CD4-positive, alpha-beta memory T cell (primary cell): ENCODE results near the gene SLC45A3. TPM values are rescaled to one million over a fixed set of nuclear protein-coding genes. Genes with fewer than 3 reads are reported as not detected.

Source experiments
- CTCF ChIA-PET: fragments of 350-600 bp; sonication (Branson Sonifier 250); formaldehyde crosslinking; loops from one replicate; lab custom pipeline; 2021; ENCODE audit warnings: inconsistent platforms; ENCODE audit not compliant: partially characterized antibody; lab: Charles Lee
- POLR2A ChIA-PET: fragments of 350-600 bp; sonication (Branson Sonifier 250); formaldehyde crosslinking; loops from one replicate; lab custom pipeline; 2021; ENCODE audit not compliant: partially characterized antibody; lab: Charles Lee
- DNase-seq, 5 donors: peaks; one replicate each; pipeline versions ENCODE4 v3.0.0 to v3.0.0-alpha.2; 2020 to 2022; ENCODE audit warnings: mixed read lengths in 1 of 5
- H3K27ac ChIP-seq: one replicate; pipeline ENCODE4 v1.7.0; 2013; ENCODE audit warnings: low read depth, low read length
- H3K27me3 ChIP-seq: 2 replicates; pipeline ENCODE4 v1.7.0; 2013; ENCODE audit warnings: mild to moderate bottlenecking, low read length, moderate library complexity; ENCODE audit not compliant: insufficient read depth
- H3K36me3 ChIP-seq: 2 replicates; pipeline ENCODE4 v1.7.0; 2013; ENCODE audit warnings: mild to moderate bottlenecking, low read length, moderate library complexity; ENCODE audit not compliant: insufficient read depth
- H3K4me1 ChIP-seq: 2 replicates; pipeline ENCODE4 v1.7.0; 2013; ENCODE audit warnings: mild to moderate bottlenecking, low read length, moderate library complexity; ENCODE audit not compliant: insufficient read depth
- H3K4me3 ChIP-seq, 2 donors: one replicate each; pipeline ENCODE4 v1.7.0; 2013; ENCODE audit warnings: low read length in 2 of 2, mild to moderate bottlenecking in 1 of 2
- H3K9me3 ChIP-seq, 2 donors: one replicate each; pipeline ENCODE4 v1.7.0; 2013; ENCODE audit warnings: low read length in 2 of 2, control low read depth in 1 of 2; ENCODE audit not compliant: control insufficient read depth in 1 of 2
- H3K27ac Mint-ChIP-seq, 7 donors: one replicate each; pipeline ENCODE4 v1.8.0; 2020 to 2021; ENCODE audit warnings: mixed read lengths in 7 of 7, mild to moderate bottlenecking in 6 of 7, inconsistent platforms in 3 of 7, moderate library complexity in 3 of 7
- H3K27me3 Mint-ChIP-seq, 2 donors: one replicate each; pipeline ENCODE4 v1.8.0; 2020 to 2021; ENCODE audit warnings: mixed read lengths in 2 of 2
- H3K36me3 Mint-ChIP-seq, 2 donors: one replicate each; pipeline ENCODE4 v1.8.0; 2020 to 2021; ENCODE audit warnings: mixed read lengths in 2 of 2, inconsistent platforms in 1 of 2, mild to moderate bottlenecking in 1 of 2
- H3K4me1 Mint-ChIP-seq, 4 donors: one replicate each; pipeline ENCODE4 v1.8.0; 2020 to 2021; ENCODE audit warnings: mixed read lengths in 4 of 4, mild to moderate bottlenecking in 1 of 4
- H3K4me3 Mint-ChIP-seq, 8 donors: one replicate each; pipeline ENCODE4 v1.8.0; 2020 to 2021; ENCODE audit warnings: mixed read lengths in 8 of 8, mild to moderate bottlenecking in 7 of 8, moderate library complexity in 6 of 8, inconsistent platforms in 3 of 8
- H3K9me3 Mint-ChIP-seq, 8 donors: one replicate each; pipeline ENCODE4 v1.8.0; 2020 to 2021; ENCODE audit warnings: mixed read lengths in 8 of 8, mild to moderate bottlenecking in 5 of 8, inconsistent platforms in 3 of 8, moderate library complexity in 1 of 8
- intact Hi-C: fragments of 100-400 bp; cut with micrococcal nuclease; formaldehyde crosslinking; loops from one replicate; pipeline ENCODE4 v1.15.1; 2023
- polyA plus RNA-seq, 2 donors: library from polyadenylated mRNA; unstranded; fragments of 300-500 nt; fragmentation: Illumina TruSeq; gene quantifications; one replicate each; pipeline ENCODE4 v1.2.3, GENCODE V29; 2021
- total RNA-seq, 2 experiments: library from RNA; stranded (reverse); gene quantifications; one replicate each; pipeline ENCODE4 v1.2.3, GENCODE V29; 2021

The SLC45A3 gene
- total and polyA plus RNA-seq, 4 experiments from 2014 or later: 0.09 to 0.19 TPM; not detected in 2

- CTCF ChIA-PET: interaction anchor here (0.9 to 3.7 kb wide), 3 partner anchors 12 to 237 kb away, joined by 3 to 14 read pairs (median 5); no protein-coding TSS in a partner anchor
Measured at GRCh38 chr1:205670150-205670446, 10.2 kb downstream of the SLC45A3 start.

GRCh38 chr1:205669341-205670149 is 10.8 kb downstream of the SLC45A3 start:
- Mint-ChIP-seq H3K9me3 (no peaks in the 10 kb centered on the region), H3K27me3 (peaks cover 17 to 21% of the 10 kb centered on the region in 2 donors), H3K4me3 (no peak overlapping the region), H3K4me1 (peaks cover 0 to 6% (median 2%) of the 10 kb centered on the region in 4 donors), H3K27ac (peak overlapping the region in 1 of 7 donors; percentile 57), H3K36me3 (no peaks in the 10 kb centered on the region)
- H3K4me1 ChIP-seq: no peaks in the 10 kb centered on the region
- H3K27me3 ChIP-seq: no peaks in the 10 kb centered on the region
- ChIA-PET CTCF (interaction anchor here (0.9 to 3.7 kb wide), 4 partner anchors 9 to 238 kb away, joined by 3 to 14 read pairs (median 4); no protein-coding TSS in a partner anchor), POLR2A (no interaction called here)
- no peaks in the 10 kb centered on the region for H3K9me3 ChIP-seq
- no peak for DNase-seq
- no peaks in the 10 kb centered on the region for H3K36me3 ChIP-seq
- H3K27ac ChIP-seq: no peak overlapping the region
- intact Hi-C loops: no loop called here
- no peak overlapping the region for H3K4me3 ChIP-seq

More at GRCh38 chr1:205670150-205670446, 10.2 kb downstream of the SLC45A3 start:
- Mint-ChIP-seq H3K4me3 (no peak overlapping the region), H3K4me1 (peaks cover 0 to 6% (median 2%) of the 10 kb centered on the region in 4 donors), H3K27ac (no peak overlapping the region), H3K27me3 (peaks cover 17 to 21% of the 10 kb centered on the region in 2 donors), H3K36me3 (no peaks in the 10 kb centered on the region), H3K9me3 (no peaks in the 10 kb centered on the region)
- H3K4me3 ChIP-seq: no peak overlapping the region
- no peak overlapping the region for H3K27ac ChIP-seq
- intact Hi-C loops: no loop called here
- no peaks in the 10 kb centered on the region for H3K36me3 ChIP-seq
- no peaks in the 10 kb centered on the region for H3K9me3 ChIP-seq
- H3K27me3 ChIP-seq: no peaks in the 10 kb centered on the region
- DNase-seq: no peak
- POLR2A ChIA-PET: no interaction called here
- no peaks in the 10 kb centered on the region for H3K4me1 ChIP-seq

DNA sequence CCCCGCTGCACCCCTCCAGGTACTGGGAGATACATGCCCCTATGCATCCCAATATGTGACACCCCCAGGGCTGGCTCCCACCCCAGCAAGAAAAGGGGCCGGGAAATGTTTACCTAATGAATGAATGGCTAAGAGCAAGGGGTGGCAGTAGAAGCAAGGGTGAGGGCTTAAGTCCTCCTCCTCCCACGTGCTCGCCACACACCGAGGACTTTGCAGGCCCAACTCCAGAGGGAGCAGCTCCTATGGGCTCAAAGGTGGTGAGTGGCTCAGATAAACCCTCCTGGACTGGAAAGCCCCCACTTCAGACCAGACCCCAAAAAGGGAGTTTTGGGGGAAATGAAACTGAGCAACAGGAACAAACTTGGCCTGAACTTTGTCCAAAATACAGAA is 11.4 kb downstream of the SLC45A3 start:
- Histone ChIP-seq H3K27me3 (no peaks in the 10 kb centered on the region), H3K4me1 (no peaks in the 10 kb centered on the region), H3K27ac (no peak overlapping the region), H3K36me3 (no peaks in the 10 kb centered on the region), H3K4me3 (no peak overlapping the region), H3K9me3 (no peaks in the 10 kb centered on the region)
- intact Hi-C loops: no loop called here
- CTCF ChIA-PET: interaction anchor here (1.0 to 3.7 kb wide), 4 partner anchors 10 to 43 kb away, joined by 3 to 14 read pairs (median 4); no protein-coding TSS in a partner anchor
- POLR2A ChIA-PET: no interaction called here
- Mint-ChIP-seq H3K4me1 (peaks cover 0 to 6% (median 2%) of the 10 kb centered on the region in 4 donors), H3K27me3 (peaks cover 17 to 19% of the 10 kb centered on the region in 2 donors), H3K36me3 (no peaks in the 10 kb centered on the region), H3K4me3 (no peak overlapping the region), H3K9me3 (no peaks in the 10 kb centered on the region), H3K27ac (peak overlapping the region in 1 of 7 donors; percentile 57)
- DNase-seq: no peak

- Histone ChIP-seq H3K36me3 (no peaks in the 10 kb centered on the region), H3K9me3 (no peaks in the 10 kb centered on the region), H3K4me1 (no peaks in the 10 kb centered on the region), H3K27me3 (no peaks in the 10 kb centered on the region), H3K27ac (no peak overlapping the region), H3K4me3 (no peak overlapping the region)
- Mint-ChIP-seq H3K9me3 (no peaks in the 10 kb centered on the region), H3K27ac (no peak overlapping the region), H3K4me1 (peaks cover 0 to 6% (median 2%) of the 10 kb centered on the region in 4 donors), H3K36me3 (no peaks in the 10 kb centered on the region), H3K27me3 (peaks cover 17 to 19% of the 10 kb centered on the region in 2 donors), H3K4me3 (peak overlapping the region in 1 of 8 donors; percentile 36)
- ChIA-PET POLR2A (no interaction called here), CTCF (interaction anchor here (1.0 to 3.7 kb wide), 6 partner anchors 10 to 44 kb away, joined by 3 to 14 read pairs (median 4); no protein-coding TSS in a partner anchor)
- DNase-seq: no peak
- intact Hi-C loops: no loop called here
Measured at GRCh38 chr1:205667909-205668643, 12.2 kb downstream of the SLC45A3 start.

- intact Hi-C loops: no loop called here
- Histone ChIP-seq H3K27ac (no peak overlapping the region), H3K4me3 (no peak overlapping the region), H3K27me3 (no peaks in the 10 kb centered on the region), H3K4me1 (no peaks in the 10 kb centered on the region), H3K9me3 (no peaks in the 10 kb centered on the region), H3K36me3 (no peaks in the 10 kb centered on the region)
- H3K36me3 Mint-ChIP-seq: no peaks in the 10 kb centered on the region
- ChIA-PET CTCF (interaction anchor here (1.0 to 3.7 kb wide), 4 partner anchors 8 to 311 kb away, joined by 3 to 14 read pairs (median 4); no protein-coding TSS in a partner anchor), POLR2A (no interaction called here)
- no peak overlapping the region for H3K4me3 Mint-ChIP-seq
- no peak for DNase-seq
- no peak overlapping the region for H3K27ac Mint-ChIP-seq
- peaks cover 10 to 13% of the 10 kb centered on the region in 2 donors for H3K27me3 Mint-ChIP-seq
- peaks cover 0 to 5% (median 0%) of the 10 kb centered on the region in 4 donors for H3K4me1 Mint-ChIP-seq
- no peaks in the 10 kb centered on the region for H3K9me3 Mint-ChIP-seq
Measured at GRCh38 chr1:205666372-205667166, 13.7 kb downstream of the SLC45A3 start.

DNA sequence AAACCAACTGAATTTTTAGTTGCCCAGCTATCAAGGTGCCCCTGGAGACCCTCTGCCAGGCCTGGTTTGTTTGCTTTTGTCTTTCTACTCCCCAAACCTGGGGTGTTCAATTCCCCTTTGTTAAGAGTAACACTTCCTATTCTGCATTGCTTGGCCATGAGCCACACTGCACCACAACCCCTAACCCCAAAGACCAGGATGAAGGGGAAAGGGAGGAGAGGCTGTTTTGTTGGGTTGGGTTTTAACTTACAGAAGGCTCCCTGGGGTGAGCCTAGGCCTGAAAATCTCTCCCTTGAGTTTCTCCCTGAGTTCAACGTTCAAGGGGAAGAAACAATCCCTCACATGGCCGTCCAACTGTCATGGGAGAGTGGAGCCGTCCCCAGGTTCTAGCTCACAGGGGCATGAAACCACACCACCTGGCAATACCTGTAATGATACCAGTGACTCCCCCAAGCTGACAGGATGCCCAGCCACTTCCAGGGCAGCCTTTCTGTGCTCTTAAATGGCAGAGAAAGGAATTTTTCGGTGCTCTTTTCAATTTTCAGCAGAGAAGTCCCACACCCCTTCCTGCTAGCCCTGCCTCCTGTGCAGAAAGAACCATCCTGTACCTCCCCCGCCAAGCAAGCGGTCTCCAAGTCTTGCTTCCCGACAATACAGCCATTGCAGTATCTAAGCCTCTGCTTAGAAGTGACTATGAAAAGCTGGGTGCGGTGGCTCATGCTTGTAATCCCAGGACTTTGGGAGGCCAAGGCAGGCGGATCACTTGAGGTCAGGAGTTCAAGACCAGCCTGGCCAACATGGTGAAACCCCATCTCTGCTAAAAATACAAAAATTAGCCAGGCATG is 14.9 kb downstream of the SLC45A3 start:
- peaks cover 11 to 12% of the 10 kb centered on the region in 2 donors for H3K27me3 Mint-ChIP-seq
- no peaks in the 10 kb centered on the region for H3K9me3 Mint-ChIP-seq
- H3K36me3 Mint-ChIP-seq: no peaks in the 10 kb centered on the region
- no peaks in the 10 kb centered on the region for H3K9me3 ChIP-seq
- no peak overlapping the region for H3K4me3 Mint-ChIP-seq
- H3K36me3 ChIP-seq: no peaks in the 10 kb centered on the region
- no peak for DNase-seq
- H3K27ac ChIP-seq: no peak overlapping the region
- intact Hi-C loops: no loop called here
- no peaks in the 10 kb centered on the region for H3K27me3 ChIP-seq
- peak overlapping the region in 1 of 7 donors; percentile 15 for H3K27ac Mint-ChIP-seq
- no peak overlapping the region for H3K4me3 ChIP-seq
- no peaks in the 10 kb centered on the region for H3K4me1 ChIP-seq
- H3K4me1 Mint-ChIP-seq: peaks cover 0 to 5% (median 0%) of the 10 kb centered on the region in 4 donors
- ChIA-PET POLR2A (no interaction called here), CTCF (interaction anchor here (1.0 kb wide), 1 partner anchor 312 kb away, joined by 3 read pairs; no protein-coding TSS in a partner anchor)
